Fibroblast of lung (primary cell): ENCODE results near the gene FOXM1. TPM values are rescaled to one million over a fixed set of nuclear protein-coding genes. Genes with fewer than 3 reads are reported as not detected.

Experiments used
- DNase-seq, 2 donors: peaks; one replicate each; pipeline versions ENCODE4 v3.0.0 to v3.0.0-alpha.2; 2010; ENCODE audit warnings: low read depth in 2 of 2
- H2AFZ ChIP-seq: 2 replicates; pipeline ENCODE4 v1.5.1; 2012; ENCODE audit warnings: low read length, control low read depth, inconsistent platforms
- H3K27ac ChIP-seq: 2 replicates; pipeline ENCODE4 v1.5.1; 2011; ENCODE audit warnings: low read length, control low read depth; ENCODE audit not compliant: insufficient read depth
- H3K27me3 ChIP-seq: 2 replicates; pipeline ENCODE4 v1.5.1; 2011; ENCODE audit warnings: mild to moderate bottlenecking, low read length; ENCODE audit not compliant: control insufficient read depth, insufficient read depth
- H3K36me3 ChIP-seq: 2 replicates; pipeline ENCODE4 v1.5.1; 2011; ENCODE audit warnings: low read length; ENCODE audit not compliant: control insufficient read depth, insufficient read depth
- H3K4me1 ChIP-seq: 2 replicates; pipeline ENCODE4 v1.5.1; 2011; ENCODE audit warnings: low read length; ENCODE audit not compliant: control insufficient read depth, insufficient read depth; ENCODE audit errors: extremely low read depth
- H3K4me2 ChIP-seq: 2 replicates; pipeline ENCODE4 v1.5.1; 2011; ENCODE audit warnings: low read length, control low read depth; ENCODE audit not compliant: insufficient read depth; ENCODE audit errors: extremely low read depth
- H3K4me3 ChIP-seq, 4 experiments: fragments of 200-600 bp in 1 of 4; sonication (generic) in 1 of 4; replicated peaks in 1 of 4; 2 replicates each; pipeline ENCODE4 v1.5.1; 2011 to 2016; ENCODE audit warnings: low read length in 4 of 4, low read depth in 3 of 4, mild to moderate bottlenecking in 3 of 4, control low read depth in 2 of 4, inconsistent platforms in 1 of 4, mixed read lengths in 1 of 4; ENCODE audit not compliant: insufficient read depth in 1 of 4; ENCODE audit errors: control extremely low read depth in 1 of 4
- H3K79me2 ChIP-seq: 2 replicates; pipeline ENCODE4 v1.5.1; 2012; ENCODE audit warnings: mild to moderate bottlenecking, low read length, inconsistent platforms; ENCODE audit not compliant: control insufficient read depth, insufficient read depth
- H3K9ac ChIP-seq: 2 replicates; pipeline ENCODE4 v1.5.1; 2011; ENCODE audit warnings: mild to moderate bottlenecking, low read length, control low read depth; ENCODE audit not compliant: insufficient read depth
- H3K9me3 ChIP-seq: 2 replicates; pipeline ENCODE4 v1.5.1; 2012; ENCODE audit warnings: low read depth, low read length; ENCODE audit not compliant: control insufficient read depth, insufficient read depth
- H4K20me1 ChIP-seq: 2 replicates; pipeline ENCODE4 v1.5.1; 2011; ENCODE audit warnings: low read length; ENCODE audit not compliant: control insufficient read depth, insufficient read depth; ENCODE audit errors: extremely low read depth
- EZH2 ChIP-seq: IDR thresholded peaks from 2 replicates; pipeline ENCODE4 v1.5.1; 2012; ENCODE audit warnings: low read length, control low read depth, mild to moderate bottlenecking; ENCODE audit errors: missing control alignments
- polyA plus RNA-seq, 2 donors: library from polyadenylated mRNA; depleted of rRNA in 1 of 2; stranded (reverse) in 1 of 2; unstranded in 1 of 2; fragments of >200 nt; gene quantifications; 2 replicates each; pipeline ENCODE4 v1.2.1, GENCODE V29; 2011 to 2012; ENCODE audit warnings: missing spikeins in 1 of 2
- total RNA-seq: library from RNA; depleted of rRNA; stranded (reverse); fragments of >200 nt; gene quantifications from 2 replicates; pipeline ENCODE4 v1.2.1, GENCODE V29; 2014
- TF ChIP-seq, protein P1 (sequence below), 2 donors: IDR thresholded peaks in 1 of 2; conservative IDR thresholded peaks in 1 of 2; 1 replicate in 1 of 2; 2 replicates in 1 of 2; pipeline ENCODE4 v1.5.1; 2011 to 2012; ENCODE audit warnings: low read length in 2 of 2, control low read depth in 1 of 2, inconsistent platforms in 1 of 2, low read depth in 1 of 2, mild to moderate bottlenecking in 1 of 2

The FOXM1 gene
- total and polyA plus RNA-seq, 2 donors (not counting 1 experiment from before 2014, with no cell fraction given), result 7.3 to 14.6 TPM

DNA sequence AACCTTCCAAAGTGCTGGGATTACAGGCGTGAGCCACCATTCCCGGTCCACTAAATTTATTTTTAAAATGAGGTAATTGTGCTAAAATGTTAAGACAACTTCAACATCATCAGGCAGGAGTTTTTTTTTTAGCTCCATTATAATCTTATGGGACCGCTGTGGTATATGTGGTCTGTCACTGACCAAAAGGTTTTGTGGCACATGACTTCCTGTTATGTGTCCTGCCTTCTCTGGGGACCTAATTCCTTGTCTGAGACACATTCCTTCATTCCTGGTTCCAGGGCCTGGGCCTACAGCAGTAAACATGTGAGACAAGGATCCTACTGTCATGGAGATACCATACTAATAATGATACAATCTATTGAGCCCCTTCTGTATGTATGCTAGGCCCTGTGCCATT, 25.0 kb downstream of the FOXM1 start:
- H3K9me3 ChIP-seq, result no peaks in the 10 kb centered on the region
- no peak overlapping the region for H2AFZ ChIP-seq
- no peaks in the 10 kb centered on the region for H4K20me1 ChIP-seq
- H3K27ac ChIP-seq, result no peak overlapping the region
- TF ChIP-seq, protein P1, sequence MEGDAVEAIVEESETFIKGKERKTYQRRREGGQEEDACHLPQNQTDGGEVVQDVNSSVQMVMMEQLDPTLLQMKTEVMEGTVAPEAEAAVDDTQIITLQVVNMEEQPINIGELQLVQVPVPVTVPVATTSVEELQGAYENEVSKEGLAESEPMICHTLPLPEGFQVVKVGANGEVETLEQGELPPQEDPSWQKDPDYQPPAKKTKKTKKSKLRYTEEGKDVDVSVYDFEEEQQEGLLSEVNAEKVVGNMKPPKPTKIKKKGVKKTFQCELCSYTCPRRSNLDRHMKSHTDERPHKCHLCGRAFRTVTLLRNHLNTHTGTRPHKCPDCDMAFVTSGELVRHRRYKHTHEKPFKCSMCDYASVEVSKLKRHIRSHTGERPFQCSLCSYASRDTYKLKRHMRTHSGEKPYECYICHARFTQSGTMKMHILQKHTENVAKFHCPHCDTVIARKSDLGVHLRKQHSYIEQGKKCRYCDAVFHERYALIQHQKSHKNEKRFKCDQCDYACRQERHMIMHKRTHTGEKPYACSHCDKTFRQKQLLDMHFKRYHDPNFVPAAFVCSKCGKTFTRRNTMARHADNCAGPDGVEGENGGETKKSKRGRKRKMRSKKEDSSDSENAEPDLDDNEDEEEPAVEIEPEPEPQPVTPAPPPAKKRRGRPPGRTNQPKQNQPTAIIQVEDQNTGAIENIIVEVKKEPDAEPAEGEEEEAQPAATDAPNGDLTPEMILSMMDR (conservative IDR thresholded peaks at IDR 0.05 in 1 of 2, IDR thresholded peaks at IDR 0.05 in 1 of 2; ENCODE audit: low read depth in 1 of 2, low read length in 2 of 2), result no peak
- no peak for TF ChIP-seq EZH2
- peaks cover 8% of the 10 kb centered on the region for H3K4me1 ChIP-seq
- no peak for DNase-seq
- H3K79me2 ChIP-seq, result no peaks in the 10 kb centered on the region
- no peak overlapping the region for H3K4me3 ChIP-seq
- H3K9ac ChIP-seq, result no peak overlapping the region
- H3K27me3 ChIP-seq, result no peaks in the 10 kb centered on the region
- no peak overlapping the region for H3K4me2 ChIP-seq
- no peaks in the 10 kb centered on the region for H3K36me3 ChIP-seq

DNA sequence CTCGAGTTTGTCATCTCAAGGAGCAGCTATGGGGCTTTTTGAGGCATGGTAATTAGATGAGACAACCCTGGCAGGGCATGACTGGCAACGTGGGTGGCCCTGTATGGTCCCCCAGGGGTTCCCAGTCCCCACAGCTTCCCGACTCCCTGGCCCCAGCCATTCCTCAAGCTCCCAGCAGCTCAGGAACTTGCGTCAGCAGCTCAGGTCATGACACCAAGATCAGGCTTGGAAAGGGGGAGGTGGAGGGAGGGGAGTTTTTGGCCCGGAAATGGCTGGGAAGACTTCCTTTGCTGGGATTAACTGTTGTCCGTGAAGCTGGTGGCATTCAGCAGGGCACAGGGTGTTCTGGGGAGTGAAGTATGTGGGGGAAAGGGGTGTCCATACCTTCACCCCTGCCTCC, 31.7 kb downstream of the FOXM1 start:
- Histone ChIP-seq H3K27ac (peak overlapping the region; percentile 1), H3K4me3 (no peak overlapping the region), H3K79me2 (no peaks in the 10 kb centered on the region), H4K20me1 (no peaks in the 10 kb centered on the region), H3K36me3 (no peaks in the 10 kb centered on the region), H3K9ac (no peak overlapping the region), H2AFZ (peak overlapping the region; percentile 88), H3K27me3 (no peaks in the 10 kb centered on the region), H3K4me1 (peaks cover 18% of the 10 kb centered on the region), H3K9me3 (no peaks in the 10 kb centered on the region), H3K4me2 (no peak overlapping the region)
- no peak for TF ChIP-seq EZH2
- TF ChIP-seq, protein P1 (conservative IDR thresholded peaks at IDR 0.05 in 1 of 2, IDR thresholded peaks at IDR 0.05 in 1 of 2; ENCODE audit: low read depth in 1 of 2, low read length in 2 of 2), result no peak
- peak; percentile 46 to 79 for DNase-seq

DNA sequence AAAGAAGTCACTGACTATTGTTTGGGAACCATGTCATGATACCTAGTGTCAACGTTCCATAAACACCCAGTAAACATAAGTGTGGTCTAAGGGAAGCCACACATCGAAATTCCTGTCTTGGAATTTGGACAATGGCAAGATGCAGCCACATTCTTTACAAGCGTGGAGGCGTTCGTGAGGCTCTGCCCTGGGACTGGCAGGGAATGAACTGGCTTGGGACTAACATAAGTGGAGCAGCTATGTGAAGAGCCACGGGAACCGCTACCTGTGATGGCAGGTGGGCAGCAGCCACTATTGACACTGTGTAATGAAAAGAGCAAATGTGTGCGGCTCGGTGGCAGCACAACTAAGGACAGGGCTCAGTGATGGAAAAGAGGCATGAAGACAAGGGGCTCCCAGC, 32.2 kb downstream of the FOXM1 start:
- Histone ChIP-seq H3K9ac (no peak overlapping the region), H2AFZ (peak overlapping the region; percentile 88), H3K79me2 (no peaks in the 10 kb centered on the region), H3K9me3 (no peaks in the 10 kb centered on the region), H3K4me2 (no peak overlapping the region), H4K20me1 (no peaks in the 10 kb centered on the region), H3K27ac (peak overlapping the region; percentile 1), H3K4me3 (no peak overlapping the region), H3K4me1 (peaks cover 15% of the 10 kb centered on the region), H3K27me3 (no peaks in the 10 kb centered on the region), H3K36me3 (no peaks in the 10 kb centered on the region)
- no peak for TF ChIP-seq EZH2
- TF ChIP-seq, protein P1 (conservative IDR thresholded peaks at IDR 0.05 in 1 of 2, IDR thresholded peaks at IDR 0.05 in 1 of 2; ENCODE audit: low read depth in 1 of 2, low read length in 2 of 2), result no peak
- DNase-seq, result peak in 1 of 2 donors; percentile 67
